Uterus (tissue), 2 donors: ENCODE data around the gene LAMTOR5.

ENCODE experiments used
- CTCF ChIP-seq, 4 experiments: fragments of 200-600 bp in 2 of 4; fragments of 450-650 bp in 2 of 4; sonication (generic) in 2 of 4; IDR thresholded peaks; one replicate each; pipeline ENCODE4 v1.5.1; 2016 to 2019; ENCODE audit warnings: antibody characterized with exemption in 4 of 4, mild to moderate bottlenecking in 2 of 4, moderate library complexity in 1 of 4
- POLR2A ChIP-seq, 2 donors: fragments of 450-650 bp; IDR thresholded peaks; one replicate each; pipeline ENCODE4 v1.6.1; 2016; ENCODE audit warnings: antibody characterized with exemption in 2 of 2, mild to moderate bottlenecking in 1 of 2, moderate library complexity in 1 of 2

DNA sequence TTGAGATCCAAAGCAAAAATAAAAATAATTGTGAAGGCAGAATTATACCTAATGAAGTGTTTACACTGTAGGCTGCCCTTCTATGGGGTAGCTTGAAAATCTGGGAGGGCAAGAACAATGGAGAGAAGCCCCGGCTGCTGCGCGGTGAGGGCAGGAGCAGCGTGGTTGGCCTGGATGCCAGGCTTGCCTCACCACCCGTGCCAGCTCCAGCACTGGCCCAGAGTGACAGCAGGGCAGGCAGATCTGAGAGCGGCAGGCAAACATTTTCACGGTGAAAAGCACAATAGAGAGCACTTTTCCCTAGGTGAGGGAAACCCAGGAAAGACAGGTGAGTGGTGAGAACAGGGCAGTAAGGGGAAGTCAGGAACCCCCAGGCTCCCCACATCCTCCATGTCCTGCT lies 44.8 kb upstream of the LAMTOR5 start:
- TF ChIP-seq POLR2A (IDR thresholded peaks at IDR 0.05), result no peak
- TF ChIP-seq CTCF (IDR thresholded peaks at IDR 0.05), result no peak
